Brain microvascular endothelial cell (primary cell): ENCODE data around the gene GGNBP2.
A peak's percentile ranks its signal among the peaks of the same experiment; 100 is the strongest.
"Not testable (repeated sequence)": the region's sequence is repeated elsewhere in the genome, so short reads cannot be mapped to it uniquely, and the experiment has no call there.

Experiments
- DNase-seq: peaks from one replicate; pipeline ENCODE4 v3.0.0-alpha.2; 2020
- H3K27ac ChIP-seq: fragments of 250-450 bp; sonication (Bioruptor Pico); 2 replicates; pipeline ENCODE4 v1.5.1; 2020; ENCODE audit warnings: mild to moderate bottlenecking, moderate library complexity
- H3K27me3 ChIP-seq: fragments of 250-450 bp; sonication (Bioruptor Pico); replicated peaks from 2 replicates; pipeline ENCODE4 v1.5.1; 2020; ENCODE audit warnings: mild to moderate bottlenecking
- H3K36me3 ChIP-seq: fragments of 250-450 bp; sonication (Bioruptor Pico); replicated peaks from 2 replicates; pipeline ENCODE4 v1.5.1; 2020; ENCODE audit warnings: mild to moderate bottlenecking
- H3K4me3 ChIP-seq: 2 replicates; pipeline ENCODE4 v1.5.1; 2011; ENCODE audit warnings: low read depth, mild to moderate bottlenecking, control low read depth, low read length, moderate library complexity
- in situ Hi-C: cut with HindIII; loops from 2 replicates; pipeline ENCODE4 v1.10.0; 2017; ENCODE audit warnings: low sequenced_read_pairs, low pct_ligation_motif_present
- TF ChIP-seq, protein P1 (sequence below): IDR thresholded peaks from 2 replicates; pipeline ENCODE4 v1.5.1; 2011; ENCODE audit warnings: low read depth, mild to moderate bottlenecking, moderate library complexity, low read length, control low read depth, inconsistent platforms; ENCODE audit errors: missing control alignments

Gene GGNBP2

GRCh38 chr17:36601303-36602029 is 56.7 kb downstream of the GGNBP2 start, which contains the start of gene MRM1:
Gene MRM1 (plus strand): TSS chr17:36601583. CDS start chr17:36601811, 228 bp downstream.
- Histone ChIP-seq H3K4me3 (peak within 1 kb of the TSS; percentile 90), H3K36me3 (no peaks in the 10 kb centered on the region), H3K27ac (peak within 1 kb of the TSS; percentile 60), H3K27me3 (no peaks in the 10 kb centered on the region)
- TF ChIP-seq, protein P1, sequence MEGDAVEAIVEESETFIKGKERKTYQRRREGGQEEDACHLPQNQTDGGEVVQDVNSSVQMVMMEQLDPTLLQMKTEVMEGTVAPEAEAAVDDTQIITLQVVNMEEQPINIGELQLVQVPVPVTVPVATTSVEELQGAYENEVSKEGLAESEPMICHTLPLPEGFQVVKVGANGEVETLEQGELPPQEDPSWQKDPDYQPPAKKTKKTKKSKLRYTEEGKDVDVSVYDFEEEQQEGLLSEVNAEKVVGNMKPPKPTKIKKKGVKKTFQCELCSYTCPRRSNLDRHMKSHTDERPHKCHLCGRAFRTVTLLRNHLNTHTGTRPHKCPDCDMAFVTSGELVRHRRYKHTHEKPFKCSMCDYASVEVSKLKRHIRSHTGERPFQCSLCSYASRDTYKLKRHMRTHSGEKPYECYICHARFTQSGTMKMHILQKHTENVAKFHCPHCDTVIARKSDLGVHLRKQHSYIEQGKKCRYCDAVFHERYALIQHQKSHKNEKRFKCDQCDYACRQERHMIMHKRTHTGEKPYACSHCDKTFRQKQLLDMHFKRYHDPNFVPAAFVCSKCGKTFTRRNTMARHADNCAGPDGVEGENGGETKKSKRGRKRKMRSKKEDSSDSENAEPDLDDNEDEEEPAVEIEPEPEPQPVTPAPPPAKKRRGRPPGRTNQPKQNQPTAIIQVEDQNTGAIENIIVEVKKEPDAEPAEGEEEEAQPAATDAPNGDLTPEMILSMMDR, result peak; percentile 32
- in situ Hi-C loops, result no loop called here
- DNase-seq, result peak; percentile 81

DNA sequence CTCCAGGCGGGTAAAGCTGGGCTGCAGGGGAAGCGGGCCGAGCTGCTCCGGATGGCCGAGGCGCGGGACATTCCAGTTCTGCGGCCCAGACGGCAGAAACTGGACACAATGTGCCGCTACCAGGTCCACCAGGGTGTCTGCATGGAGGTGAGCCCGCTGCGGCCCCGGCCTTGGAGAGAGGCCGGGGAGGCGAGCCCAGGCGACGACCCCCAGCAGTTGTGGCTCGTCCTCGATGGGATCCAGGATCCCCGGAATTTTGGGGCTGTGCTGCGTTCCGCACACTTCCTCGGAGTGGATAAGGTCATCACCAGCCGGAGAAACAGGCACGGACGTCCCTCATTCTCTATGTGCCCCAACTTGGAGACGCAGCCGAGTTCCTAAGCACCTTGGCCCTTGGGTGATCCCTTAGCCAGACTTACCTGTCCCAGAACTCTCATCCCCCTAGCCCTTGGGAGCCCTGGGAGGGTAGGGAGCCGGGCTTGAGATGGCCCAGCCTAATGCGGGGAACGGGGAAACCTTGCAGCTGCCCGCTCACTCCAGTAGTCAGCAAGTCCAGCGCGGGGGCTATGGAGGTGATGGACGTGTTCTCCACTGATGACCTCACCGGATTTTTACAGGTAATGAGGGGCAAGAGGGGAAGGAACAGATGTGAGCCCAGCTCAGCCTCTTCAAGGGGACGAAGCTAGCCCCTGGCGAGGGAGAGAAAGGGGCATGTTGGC is 57.5 kb downstream of the GGNBP2 start:
- in situ Hi-C loops, result no loop called here
- Histone ChIP-seq H3K27ac (peak overlapping the region; percentile 60), H3K36me3 (no peaks in the 10 kb centered on the region), H3K27me3 (no peaks in the 10 kb centered on the region), H3K4me3 (peak overlapping the region; percentile 90)
- TF ChIP-seq, protein P1, result no peak
- DNase-seq, result no peak

- in situ Hi-C loops, result no loop called here
- DNase-seq, result peak; percentile 63
- peak overlapping the region; percentile 90 for H3K4me3 ChIP-seq
- H3K36me3 ChIP-seq, result peaks cover 1% of the 10 kb centered on the region
- no peaks in the 10 kb centered on the region for H3K27me3 ChIP-seq
- TF ChIP-seq, protein P1, result peak; percentile 89
- H3K27ac ChIP-seq, result no peak overlapping the region
Measured at GRCh38 chr17:36602924-36603384, 58.2 kb downstream of the GGNBP2 start.

DNA sequence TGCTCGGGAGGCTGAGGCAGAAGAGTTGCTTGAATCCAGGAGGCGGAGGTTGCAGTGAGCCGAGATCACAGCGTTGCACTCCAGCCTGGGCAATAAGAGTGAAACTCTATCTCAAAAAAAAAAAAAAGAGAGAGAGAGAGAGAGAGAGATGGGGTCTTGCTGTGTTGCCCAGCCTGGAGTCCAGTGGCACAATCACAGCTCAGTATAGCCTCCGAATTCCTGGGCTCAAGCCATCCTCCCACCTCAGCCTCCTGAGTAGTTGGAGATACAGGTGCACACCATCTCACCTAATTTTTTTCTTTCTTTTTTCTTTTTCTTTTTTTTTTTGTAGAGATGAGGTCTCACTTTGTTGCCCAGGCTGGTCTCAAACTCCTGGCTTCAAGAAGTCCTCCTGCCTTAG is 60.3 kb downstream of the GGNBP2 start:
- H3K4me3 ChIP-seq, H3K27me3 ChIP-seq, DNase-seq, H3K27ac ChIP-seq, H3K36me3 ChIP-seq, in situ Hi-C loops: not testable (repeated sequence)

- H3K27me3 ChIP-seq, result no peaks in the 10 kb centered on the region
- no peak overlapping the region for H3K27ac ChIP-seq
- peaks cover 3% of the 10 kb centered on the region for H3K36me3 ChIP-seq
- no peak for DNase-seq
- in situ Hi-C loops, result no loop called here
- TF ChIP-seq, protein P1, result no peak
- H3K4me3 ChIP-seq, result no peak overlapping the region
Measured at GRCh38 chr17:36608280-36608679, 63.6 kb downstream of the GGNBP2 start.

- H3K27ac ChIP-seq, result no peak overlapping the region
Measured at GRCh38 chr17:36608794-36609497, 64.2 kb downstream of the GGNBP2 start.

More at GRCh38 chr17:36608794-36609497, 64.2 kb downstream of the GGNBP2 start:
- peaks cover 3% of the 10 kb centered on the region for H3K36me3 ChIP-seq
- in situ Hi-C loops, result no loop called here
- H3K27me3 ChIP-seq, result no peaks in the 10 kb centered on the region
- TF ChIP-seq, protein P1, result peak; percentile 66
- H3K4me3 ChIP-seq, result no peak overlapping the region
- peak; percentile 69 for DNase-seq
